NCI-H524 treated with DMSO at 0.1 percent for 48 hours (cell line): Measurements from ENCODE around the gene PHLDB2.

Source experiments
- DNase-seq: peaks from one replicate; lab custom pipeline; 2025; lab: John Stamatoyannopoulos, UW

Gene PHLDB2

DNA sequence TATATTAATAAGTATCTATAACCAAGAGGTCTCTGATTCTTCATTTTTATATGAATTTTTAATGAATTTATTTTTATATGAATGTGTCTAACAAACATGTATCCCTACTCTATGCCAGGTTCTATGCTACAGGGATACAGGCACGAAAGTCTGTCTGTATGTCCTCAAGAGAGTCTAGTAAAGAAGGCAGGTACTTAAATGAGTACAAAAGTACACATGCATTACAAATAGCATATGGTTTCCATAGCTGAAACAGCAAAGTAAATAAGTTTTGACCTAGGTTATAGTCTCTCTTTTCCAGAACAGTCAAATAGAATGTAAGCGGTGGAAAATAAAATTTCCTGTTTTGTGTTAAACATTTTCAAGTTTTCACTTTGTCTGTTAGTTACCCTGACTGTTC, 106.4 kb downstream of the PHLDB2 start:
- no peak for DNase-seq

DNA sequence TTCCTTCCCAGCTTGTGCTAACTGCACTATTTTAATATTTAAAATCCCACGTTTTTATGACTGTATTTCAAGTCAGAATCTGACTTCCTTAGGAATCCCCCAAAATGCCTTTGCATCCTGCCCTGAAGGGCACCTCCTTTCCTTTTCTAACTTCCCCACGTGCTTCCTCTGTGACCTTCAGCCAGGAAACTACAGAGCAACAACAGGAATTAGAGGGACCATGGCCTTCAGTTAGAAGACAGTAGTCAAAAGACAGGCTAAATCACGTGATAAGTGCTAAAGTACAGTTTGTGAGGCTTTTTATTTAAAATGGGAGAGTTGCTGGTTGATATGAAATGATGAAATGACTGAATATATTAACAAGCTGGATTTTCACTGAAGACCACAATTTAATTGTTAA, 108.0 kb downstream of the PHLDB2 start:
- DNase-seq, result no peak

- peak; percentile 26 for DNase-seq
Measured at GRCh38 chr3:111967651-111968274, 108.7 kb downstream of the PHLDB2 start.

DNA sequence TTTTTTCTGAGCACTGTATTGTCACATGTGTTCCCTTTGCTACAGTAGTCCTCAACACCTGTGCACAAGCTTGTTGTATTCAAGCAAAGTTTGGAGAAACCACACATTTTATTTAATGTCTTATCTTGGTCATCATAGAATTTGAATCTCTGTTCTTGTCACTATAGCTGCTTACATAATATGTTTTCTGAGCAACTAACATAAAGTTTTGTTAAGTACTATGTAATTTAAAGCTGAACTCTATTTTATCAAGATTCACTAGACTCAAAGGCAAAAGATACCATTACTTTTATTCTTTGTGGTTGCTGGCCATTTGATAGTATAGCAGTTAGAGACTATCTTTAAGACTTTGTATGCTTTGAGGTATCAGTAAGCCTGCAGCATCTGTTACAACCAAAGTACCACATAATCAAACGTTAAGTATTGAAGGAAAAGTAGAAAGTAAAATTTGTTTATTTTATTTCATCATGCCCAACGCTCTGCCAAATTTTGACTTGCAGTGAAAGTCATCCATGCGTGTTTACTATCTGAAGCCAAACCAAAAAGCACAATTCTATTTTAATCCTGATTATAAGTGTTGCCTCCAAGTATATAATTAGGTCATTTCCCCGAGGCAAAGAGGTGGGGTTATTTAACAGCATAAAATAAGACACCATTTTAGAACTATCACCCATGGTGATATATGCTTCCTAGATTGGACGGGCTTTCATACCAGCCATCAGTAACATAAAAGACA, 109.4 kb downstream of the PHLDB2 start:
- DNase-seq, result no peak

- no peak for DNase-seq
Measured at GRCh38 chr3:111970376-111970775, 111.3 kb downstream of the PHLDB2 start.

- DNase-seq, result no peak
Measured at GRCh38 chr3:111971533-111972130, 112.6 kb downstream of the PHLDB2 start.

GRCh38 chr3:111972891-111973290, 113.8 kb downstream of the PHLDB2 start:
- DNase-seq, result no peak

GRCh38 chr3:111975131-111975530, 116.1 kb downstream of the PHLDB2 start:
- DNase-seq, result no peak

GRCh38 chr3:111976254-111976653, 117.2 kb downstream of the PHLDB2 start:
- DNase-seq, result no peak

GRCh38 chr3:111978583-111979433, 119.7 kb downstream of the PHLDB2 start, which contains the start of gene ABHD10:
ABHD10 (plus strand) TSS chr3:111979026; CDS start chr3:111979062, 36 bp downstream.
- DNase-seq, result peak; percentile 99

DNA sequence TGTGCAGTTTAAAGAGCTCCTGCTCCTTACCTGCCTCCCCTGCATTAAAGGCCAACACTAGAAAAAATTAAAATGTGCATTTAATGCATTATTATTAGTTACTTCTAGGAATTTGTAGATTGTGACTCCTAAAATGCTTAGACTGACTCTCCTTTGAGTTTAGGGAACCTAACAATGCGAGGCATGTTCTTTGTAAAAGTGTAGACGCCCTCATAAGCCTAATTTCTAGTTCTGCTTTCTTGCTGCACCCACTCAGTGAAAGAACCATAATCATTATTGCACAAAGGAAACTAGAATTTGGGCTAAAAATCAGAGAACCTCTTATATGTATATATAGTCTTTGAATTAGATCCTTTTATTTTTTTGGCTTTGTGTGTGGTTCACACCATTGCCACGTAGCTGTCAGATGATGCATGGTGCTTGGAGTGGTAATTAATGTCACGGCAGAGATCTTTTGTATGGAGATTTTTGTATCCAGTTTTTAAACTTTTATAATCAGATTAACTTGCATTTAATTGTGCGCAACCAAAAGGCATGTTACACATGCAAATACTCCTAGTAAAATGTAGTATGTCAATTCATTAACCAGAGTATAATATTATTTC, 120.5 kb downstream of the PHLDB2 start:
- DNase-seq, result no peak

DNA sequence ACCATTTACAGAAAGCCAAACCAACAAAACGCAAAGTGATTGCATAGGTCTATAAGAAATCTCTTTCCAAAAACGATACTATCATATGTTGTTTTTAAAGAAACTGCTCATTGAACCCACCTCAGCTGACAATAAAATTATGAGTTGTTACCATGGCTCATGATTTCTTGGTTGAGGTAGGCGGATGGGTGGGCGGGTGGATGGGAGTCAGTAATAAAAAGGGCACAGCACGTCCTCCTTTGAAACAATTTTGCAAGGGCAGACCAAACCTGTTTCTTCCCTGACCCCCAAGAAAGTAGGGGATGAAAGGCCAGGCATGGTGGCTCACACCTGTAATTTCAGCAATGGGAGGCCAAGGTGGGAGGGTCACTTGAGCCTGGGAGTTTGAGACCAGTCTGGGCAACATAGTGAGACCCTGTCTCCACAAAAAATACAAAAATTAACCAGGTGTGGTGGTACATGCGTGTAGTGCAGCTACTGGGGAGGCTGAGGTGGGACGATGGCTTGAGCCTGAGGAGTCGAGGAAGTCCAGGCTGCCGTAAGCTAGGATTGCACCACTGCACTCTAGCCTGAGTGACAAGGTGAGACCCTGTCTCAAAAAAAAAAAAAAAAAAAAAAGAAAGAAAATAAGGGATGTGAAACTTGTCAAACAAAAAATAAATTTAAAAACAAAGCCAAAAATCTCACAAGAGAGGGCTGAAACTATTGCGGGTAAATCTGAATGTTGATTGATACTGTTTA, 121.8 kb downstream of the PHLDB2 start:
- DNase-seq, result no peak

DNA sequence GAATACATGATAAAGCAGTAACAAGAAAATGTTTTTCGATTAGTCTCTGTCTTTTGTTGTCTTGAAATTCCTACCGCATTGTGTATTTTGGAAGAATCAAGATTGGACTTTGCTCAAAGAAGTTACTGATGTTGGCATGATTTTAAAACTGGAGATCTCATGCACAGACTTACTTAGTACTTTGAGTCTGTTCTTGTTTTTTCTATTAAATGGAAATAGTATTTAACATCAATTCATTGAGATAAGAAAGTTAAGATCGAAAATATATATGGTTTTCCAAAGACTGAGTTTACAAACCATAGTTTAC, 122.3 kb downstream of the PHLDB2 start:
- no peak for DNase-seq

DNA sequence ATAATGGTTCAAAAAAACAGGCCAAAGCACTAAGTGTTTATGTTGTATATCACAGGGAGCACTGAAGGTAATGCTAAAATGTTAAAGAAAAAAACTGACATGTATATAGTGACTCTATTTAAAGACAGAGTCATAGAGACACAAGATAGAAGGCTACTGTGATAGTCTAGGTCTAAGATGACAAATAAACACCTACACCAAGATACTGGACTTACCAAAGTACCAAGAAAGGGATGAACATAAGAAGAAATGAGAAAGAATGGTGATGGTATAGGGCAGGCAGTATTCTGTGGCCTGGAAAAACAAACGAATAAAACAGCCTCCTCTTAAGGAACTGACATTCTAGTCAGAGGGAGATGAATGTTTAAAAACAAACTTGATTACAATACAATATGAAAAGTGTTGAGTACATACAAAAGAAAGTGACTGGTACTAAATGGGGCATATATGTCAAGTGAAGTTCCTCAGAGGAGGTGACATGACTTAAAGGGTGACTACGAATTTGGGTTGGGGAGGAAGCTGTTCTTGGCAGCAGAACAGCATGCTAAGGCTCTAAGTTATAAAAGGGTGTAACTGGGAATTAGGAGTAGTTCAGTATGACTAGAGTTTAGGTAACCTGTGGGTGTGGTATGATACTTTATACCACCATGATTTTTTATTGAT, 125.7 kb downstream of the PHLDB2 start:
- DNase-seq, result no peak

DNA sequence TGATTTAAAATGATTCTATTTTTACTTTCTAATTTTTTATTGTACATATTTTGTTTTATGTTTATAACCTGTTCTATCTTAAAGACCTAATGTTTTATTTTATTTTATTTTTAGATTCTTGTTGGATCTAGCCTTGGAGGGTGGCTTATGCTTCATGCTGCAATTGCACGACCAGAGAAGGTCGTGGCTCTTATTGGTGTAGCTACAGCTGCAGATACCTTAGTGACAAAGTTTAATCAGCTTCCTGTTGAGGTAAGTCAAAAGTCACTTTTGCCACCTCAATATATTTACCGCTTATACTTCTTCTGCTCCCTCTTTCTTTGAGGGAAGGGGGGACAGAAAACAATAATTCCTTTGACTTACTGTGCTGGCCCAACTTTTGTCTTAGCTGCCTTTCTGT, 127.7 kb downstream of the PHLDB2 start:
- DNase-seq, result no peak

DNA sequence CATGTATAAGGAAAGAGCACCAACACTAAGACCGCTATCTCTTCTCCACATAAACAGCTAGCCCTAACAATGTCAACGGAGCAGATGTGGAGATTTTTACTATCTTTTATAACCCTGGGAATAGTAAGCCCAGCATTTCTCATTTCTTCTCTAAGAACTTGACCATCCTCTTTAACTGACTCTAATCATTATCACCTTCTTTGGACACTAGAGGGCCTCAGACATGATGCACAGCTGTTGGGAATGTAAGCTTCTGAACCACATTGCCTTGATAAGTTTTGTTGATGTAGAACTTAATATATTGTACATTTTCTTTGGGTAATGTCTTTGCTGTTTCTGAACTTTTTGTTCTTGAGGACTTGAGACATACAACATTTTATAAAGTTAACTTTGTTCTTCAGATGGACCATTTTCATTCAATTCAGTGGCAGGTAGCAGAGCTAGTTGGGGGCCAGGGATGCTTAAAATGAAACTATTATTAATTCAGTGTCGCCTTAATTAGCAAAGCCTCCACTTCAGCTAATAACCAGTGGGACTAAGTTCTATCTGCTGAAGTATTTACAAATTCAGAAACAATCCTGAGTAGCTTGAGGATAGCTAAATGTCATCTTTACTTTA, 130.1 kb downstream of the PHLDB2 start:
- DNase-seq, result peak; percentile 37

DNA sequence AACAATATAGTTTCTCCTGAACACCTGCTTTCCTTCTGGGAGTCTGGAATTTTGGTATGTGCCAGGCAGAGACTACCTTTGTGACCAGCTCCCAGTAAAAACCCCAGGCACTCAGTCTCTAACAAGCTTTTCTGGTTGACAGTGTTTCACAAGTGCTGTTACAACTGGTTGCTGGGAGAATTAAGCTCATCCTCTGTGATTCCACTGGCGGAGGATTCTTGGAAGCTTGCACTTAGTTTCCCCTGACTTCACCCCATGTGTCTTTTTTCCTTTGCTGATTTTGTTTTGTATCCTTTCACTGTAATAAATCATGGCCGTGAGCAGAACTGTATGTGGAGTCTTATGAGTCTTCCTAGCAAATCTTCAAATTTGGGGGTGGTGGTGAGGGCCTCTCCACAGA, 134.0 kb downstream of the PHLDB2 start:
- no peak for DNase-seq

DNA sequence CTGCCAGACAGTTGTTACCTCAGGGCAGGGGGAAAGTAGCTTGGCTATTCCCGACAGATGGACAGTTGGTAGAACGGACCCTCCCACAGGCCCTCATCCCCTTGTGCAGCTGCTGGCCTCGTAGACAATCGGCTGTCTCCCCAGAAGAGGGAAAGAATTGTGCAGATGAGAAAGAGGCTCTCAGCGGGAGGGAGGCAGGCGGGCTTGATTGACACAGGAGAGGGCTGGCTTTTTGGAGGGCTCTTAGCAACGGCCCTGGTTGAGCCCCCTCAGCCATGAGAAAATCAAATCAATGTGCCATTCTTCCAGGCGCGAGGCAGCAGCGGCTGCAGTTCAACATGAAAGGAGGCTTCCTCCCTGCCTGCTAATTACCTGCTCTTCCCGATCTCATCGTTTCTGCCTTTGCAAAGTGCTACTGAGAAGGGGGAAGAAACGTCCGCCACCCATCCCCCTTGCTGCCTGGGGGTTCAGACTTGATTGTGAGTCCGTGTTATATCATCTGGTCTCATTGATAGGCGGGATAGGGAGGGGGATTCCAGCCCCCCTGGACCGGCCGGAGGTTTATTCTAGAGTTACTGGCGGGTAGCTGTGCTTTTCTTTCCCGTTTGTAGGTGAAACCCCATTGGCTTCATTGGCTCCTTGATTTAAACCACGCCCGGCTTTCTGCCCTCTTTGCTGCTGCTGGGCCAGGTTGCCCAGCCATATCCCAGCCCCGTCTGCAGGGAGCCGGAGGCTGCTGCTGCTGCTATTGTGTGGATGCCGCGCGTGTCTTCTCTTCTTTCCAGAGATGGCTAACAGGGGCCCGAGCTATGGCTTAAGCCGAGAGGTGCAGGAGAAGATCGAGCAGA, 139.8 kb downstream of the PHLDB2 start, which contains the start of gene TAGLN3:
Gene TAGLN3 (plus strand): TSS at position 287 of the 848 bp plus-strand sequence. CDS start 501 bp downstream, at position 788.
- DNase-seq, result peak; percentile 99
